Smooth muscle cell (in vitro differentiated cells): ENCODE measurements around the gene STMP1. TPM values are rescaled to one million over a fixed set of nuclear protein-coding genes. Genes with fewer than 3 reads are reported as not detected.

Source experiments
- DNase-seq: peaks from one replicate; lab custom pipeline; 2025; ENCODE audit not compliant: unreplicated experiment; lab: John Stamatoyannopoulos, UW
- H2AFZ ChIP-seq: fragments of 200-600 bp; sonication (generic); 2 replicates; pipeline ENCODE4 v1.6.0; 2016; ENCODE audit warnings: antibody characterized with exemption, low read depth, mild to moderate bottlenecking
- H3F3A ChIP-seq: fragments of 200-600 bp; sonication (generic); 2 replicates; pipeline ENCODE4 v1.6.0; 2017; ENCODE audit warnings: antibody characterized with exemption, low read depth
- H3K27ac ChIP-seq: fragments of 200-600 bp; sonication (generic); 2 replicates; pipeline ENCODE4 v1.5.1; 2016; ENCODE audit warnings: low read depth, mild to moderate bottlenecking
- H3K27me3 ChIP-seq: fragments of 200-600 bp; sonication (generic); 2 replicates; pipeline ENCODE4 v1.6.1; 2016; ENCODE audit warnings: low read depth, mild to moderate bottlenecking
- H3K36me3 ChIP-seq: fragments of 200-600 bp; sonication (generic); 2 replicates; pipeline ENCODE4 v1.5.1; 2016; ENCODE audit warnings: low read depth
- H3K4me1 ChIP-seq: fragments of 200-600 bp; sonication (generic); 2 replicates; pipeline ENCODE4 v1.5.1; 2016; ENCODE audit warnings: low read depth
- H3K4me2 ChIP-seq: fragments of 200-600 bp; sonication (generic); 2 replicates; pipeline ENCODE4 v1.6.0; 2016; ENCODE audit warnings: mild to moderate bottlenecking
- H3K4me3 ChIP-seq: fragments of 200-600 bp; sonication (generic); 2 replicates; pipeline ENCODE4 v1.5.1; 2016; ENCODE audit warnings: mild to moderate bottlenecking
- H3K79me2 ChIP-seq: fragments of 200-600 bp; sonication (generic); 2 replicates; pipeline ENCODE4 v1.6.0; 2016; ENCODE audit warnings: low read depth, mild to moderate bottlenecking
- H3K9ac ChIP-seq: fragments of 200-600 bp; sonication (generic); 2 replicates; pipeline ENCODE4 v1.6.0; 2016; ENCODE audit warnings: low read depth
- H3K9me3 ChIP-seq: fragments of 200-600 bp; sonication (generic); replicated peaks from 2 replicates; pipeline ENCODE4 v1.5.1; 2016; ENCODE audit warnings: low read depth
- H4K20me1 ChIP-seq: fragments of 200-600 bp; sonication (generic); 2 replicates; pipeline ENCODE4 v1.6.0; 2016; ENCODE audit warnings: low read depth
- CTCF ChIP-seq: fragments of 200-600 bp; sonication (generic); IDR thresholded peaks from 2 replicates; pipeline ENCODE4 v1.5.1; 2017; ENCODE audit warnings: borderline replicate concordance, mild to moderate bottlenecking, antibody characterized with exemption; ENCODE audit not compliant: insufficient read depth, poor library complexity, severe bottlenecking
- WGBS: methylation state at CpG from one replicate; pipeline ENCODE4 v1.1.7; 2016; ENCODE audit warnings: low lambda C conversion rate; 5-methylcytosine and 5-hydroxymethylcytosine counted together
- polyA plus RNA-seq: library from polyadenylated mRNA; unstranded; fragments of >200 nt; fragmentation: Nextera tagmentation; extraction: Ambion mirVana; gene quantifications from 2 replicates; pipeline ENCODE4 v1.2.1, GENCODE V29; 2016
- total RNA-seq: library from RNA; depleted of rRNA; stranded (reverse); fragments of >200 nt; gene quantifications from 2 replicates; pipeline ENCODE4 v1.2.3, GENCODE V29; 2014

The STMP1 gene
- total RNA-seq (26.6 and 28.7 TPM in 2 replicates), polyA plus RNA-seq (72.1 and 76.8 TPM in 2 replicates)

- Histone ChIP-seq H3K36me3 (no peaks in the 10 kb centered on the region), H3K4me3 (peak within 1 kb of the TSS; percentile 96), H3K9ac (peak within 1 kb of the TSS; percentile 98), H3K27ac (peak within 1 kb of the TSS; percentile 97), H3K4me1 (peaks cover 9% of the 10 kb centered on the region), H3K4me2 (peak within 1 kb of the TSS; percentile 97), H3K27me3 (no peaks in the 10 kb centered on the region), H2AFZ (peak within 1 kb of the TSS; percentile 96), H3K79me2 (peaks cover 44% of the 10 kb centered on the region), H3F3A (peaks cover 6% of the 10 kb centered on the region), H4K20me1 (no peaks in the 10 kb centered on the region), H3K9me3 (no peaks in the 10 kb centered on the region)
- DNase-seq = peak; percentile 90
- TF ChIP-seq CTCF = peak; percentile 60
- 1% methylated on average over 59 of the region's 60 CpGs for WGBS
Observed at GRCh38 chr7:135662373-135663114, at the start of gene STMP1. Gene STMP1 (plus strand): TSS chr7:135662514.

- H3K27ac ChIP-seq = no peak overlapping the region
- no peak for DNase-seq
- H2AFZ ChIP-seq = no peak overlapping the region
- no peak for TF ChIP-seq CTCF
- no peaks in the 10 kb centered on the region for H3K27me3 ChIP-seq
- H3K9ac ChIP-seq = no peak overlapping the region
- no peaks in the 10 kb centered on the region for H3K79me2 ChIP-seq
- no peaks in the 10 kb centered on the region for H4K20me1 ChIP-seq
- H3K4me3 ChIP-seq = no peak overlapping the region
- H3F3A ChIP-seq = no peaks in the 10 kb centered on the region
- no peak overlapping the region for H3K4me2 ChIP-seq
- 95% methylated on average over 1 of the region's 1 CpG for WGBS
- H3K4me1 ChIP-seq = no peaks in the 10 kb centered on the region
- peaks cover 14% of the 10 kb centered on the region for H3K36me3 ChIP-seq
- no peaks in the 10 kb centered on the region for H3K9me3 ChIP-seq
Observed at GRCh38 chr7:135616136-135616535, 46.2 kb upstream of the STMP1 start.

GRCh38 chr7:135617781-135618180, 44.5 kb upstream of the STMP1 start:
- Histone ChIP-seq H3K9me3 (no peaks in the 10 kb centered on the region), H3F3A (no peaks in the 10 kb centered on the region), H3K27me3 (no peaks in the 10 kb centered on the region), H3K9ac (no peak overlapping the region), H4K20me1 (no peaks in the 10 kb centered on the region), H3K79me2 (no peaks in the 10 kb centered on the region), H3K36me3 (peaks cover 14% of the 10 kb centered on the region), H2AFZ (no peak overlapping the region), H3K4me3 (no peak overlapping the region), H3K4me1 (no peaks in the 10 kb centered on the region), H3K27ac (no peak overlapping the region), H3K4me2 (no peak overlapping the region)
- no peak for DNase-seq
- TF ChIP-seq CTCF = no peak
- WGBS = 90% methylated on average over 2 of the region's 2 CpGs

- no peaks in the 10 kb centered on the region for H3K27me3 ChIP-seq
- H3K4me3 ChIP-seq = no peak overlapping the region
- H3K79me2 ChIP-seq = no peaks in the 10 kb centered on the region
- DNase-seq = no peak
- no peak overlapping the region for H3K4me2 ChIP-seq
- H3K4me1 ChIP-seq = no peaks in the 10 kb centered on the region
- H3K36me3 ChIP-seq = peaks cover 14% of the 10 kb centered on the region
- no peaks in the 10 kb centered on the region for H3K9me3 ChIP-seq
- no peak overlapping the region for H2AFZ ChIP-seq
- no peak overlapping the region for H3K9ac ChIP-seq
- H3F3A ChIP-seq = no peaks in the 10 kb centered on the region
- 97% methylated on average over 7 of the region's 7 CpGs for WGBS
- no peak for TF ChIP-seq CTCF
- H3K27ac ChIP-seq = no peak overlapping the region
- no peaks in the 10 kb centered on the region for H4K20me1 ChIP-seq
Observed at GRCh38 chr7:135618510-135618909, 43.8 kb upstream of the STMP1 start.
